Measurements from ENCODE around the gene SAV1.

The SAV1 gene

GRCh38 chr14:50659327-50659974 is 8.7 kb downstream of the SAV1 start:
- DNase-seq (ENCODE audit: low read depth in 1 of 2, low spot score in 1 of 2), result no peak
- TF ChIP-seq POLR2AphosphoS5 (IDR thresholded peaks at IDR 0.05; ENCODE audit: low read depth), result no peak
- no peak for TF ChIP-seq SPI1 (IDR thresholded peaks at IDR 0.05; ENCODE audit: borderline replicate concordance, low read depth)
- TF ChIP-seq CTCF (IDR thresholded peaks at IDR 0.05; ENCODE audit: insufficient read depth, low read length), result no peak
- no peak overlapping the region for H3K27ac ChIP-seq (replicated peaks)
- no peak overlapping the region for H3K4me3 ChIP-seq (replicated peaks; ENCODE audit: insufficient read depth, low read length)
- H3K27me3 ChIP-seq (ENCODE audit: insufficient read depth, poor library complexity, severe bottlenecking), result no peaks in the 10 kb centered on the region

DNA sequence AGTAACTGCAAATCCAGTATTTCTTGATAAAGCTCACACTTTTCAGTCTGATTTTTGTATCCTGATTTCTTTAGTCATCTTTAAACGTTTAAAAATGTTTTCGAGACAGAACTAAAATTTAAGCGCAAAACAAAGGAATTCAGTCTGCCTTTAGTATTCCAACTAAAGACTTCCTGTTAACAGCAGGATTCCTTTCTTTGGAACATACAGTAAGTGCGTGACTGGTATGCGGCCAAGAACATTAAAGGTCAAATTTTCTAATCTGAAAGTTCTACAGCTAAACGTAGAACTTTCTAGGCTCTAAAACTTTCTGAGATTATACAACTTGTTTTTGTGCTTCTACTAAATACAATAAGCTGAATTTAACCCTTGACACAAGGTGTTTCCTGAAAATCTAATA is 9.9 kb downstream of the SAV1 start:
- Histone ChIP-seq H3K27ac (replicated peaks) (no peak overlapping the region), H3K27me3 (ENCODE audit: insufficient read depth, poor library complexity, severe bottlenecking) (no peaks in the 10 kb centered on the region), H3K4me3 (replicated peaks; ENCODE audit: insufficient read depth, low read length) (no peak overlapping the region)
- DNase-seq (ENCODE audit: low read depth in 1 of 2, low spot score in 1 of 2), result no peak
- TF ChIP-seq POLR2AphosphoS5 (IDR thresholded peaks at IDR 0.05; ENCODE audit: low read depth) (no peak), CTCF (IDR thresholded peaks at IDR 0.05; ENCODE audit: insufficient read depth, low read length) (no peak), SPI1 (IDR thresholded peaks at IDR 0.05; ENCODE audit: borderline replicate concordance, low read depth) (no peak), REST (IDR thresholded peaks at IDR 0.05; ENCODE audit: insufficient replicate concordance, low read depth) (no peak), GABPA (IDR thresholded peaks at IDR 0.05; ENCODE audit: low read depth) (no peak)

GRCh38 chr14:50657753-50658152 is 10.4 kb downstream of the SAV1 start:
- TF ChIP-seq REST (IDR thresholded peaks at IDR 0.05; ENCODE audit: insufficient replicate concordance, low read depth), result no peak
- no peak for TF ChIP-seq SPI1 (IDR thresholded peaks at IDR 0.05; ENCODE audit: borderline replicate concordance, low read depth)
- TF ChIP-seq CTCF (IDR thresholded peaks at IDR 0.05; ENCODE audit: insufficient read depth, low read length), result no peak
- TF ChIP-seq GABPA (IDR thresholded peaks at IDR 0.05; ENCODE audit: low read depth), result no peak
- no peak for TF ChIP-seq POLR2AphosphoS5 (IDR thresholded peaks at IDR 0.05; ENCODE audit: low read depth)
- Histone ChIP-seq H3K27ac (replicated peaks) (no peak overlapping the region), H3K27me3 (ENCODE audit: insufficient read depth, poor library complexity, severe bottlenecking) (no peaks in the 10 kb centered on the region), H3K4me3 (replicated peaks; ENCODE audit: insufficient read depth, low read length) (no peak overlapping the region)
- no peak for DNase-seq (ENCODE audit: low read depth in 1 of 2, low spot score in 1 of 2)

- no peak overlapping the region for H3K4me3 ChIP-seq (replicated peaks; ENCODE audit: insufficient read depth, low read length)
- no peak overlapping the region for H3K27ac ChIP-seq (replicated peaks)
- TF ChIP-seq REST (IDR thresholded peaks at IDR 0.05; ENCODE audit: insufficient replicate concordance, low read depth) (no peak), SPI1 (IDR thresholded peaks at IDR 0.05; ENCODE audit: borderline replicate concordance, low read depth) (no peak), CTCF (IDR thresholded peaks at IDR 0.05; ENCODE audit: insufficient read depth, low read length) (no peak), POLR2AphosphoS5 (IDR thresholded peaks at IDR 0.05; ENCODE audit: low read depth) (no peak), GABPA (IDR thresholded peaks at IDR 0.05; ENCODE audit: low read depth) (no peak)
- DNase-seq (ENCODE audit: low read depth in 1 of 2, low spot score in 1 of 2), result no peak
- H3K27me3 ChIP-seq (ENCODE audit: insufficient read depth, poor library complexity, severe bottlenecking), result no peaks in the 10 kb centered on the region
Observed at GRCh38 chr14:50656776-50657175, 11.3 kb downstream of the SAV1 start.
